Right atrium auricular region (tissue), 2 donors: Measurements from ENCODE around the gene SMYD3. TPM values are rescaled to one million over a fixed set of nuclear protein-coding genes. Genes with fewer than 3 reads are reported as not detected.

Experiments used
- DNase-seq: peaks from one replicate; pipeline ENCODE4 v3.0.0-alpha.2; 2019; ENCODE audit warnings: low spot score
- H3K27ac ChIP-seq, 2 donors: fragments of 200-600 bp; sonication (generic); 1 replicate in 1 of 2; 2 replicates in 1 of 2; pipeline ENCODE4 v1.5.1; 2016 to 2019
- H3K27me3 ChIP-seq, 2 donors: fragments of 200-600 bp; sonication (generic); one replicate each; pipeline versions ENCODE4 v1.5.1 to v1.6.0; 2017 to 2019
- H3K36me3 ChIP-seq: fragments of 200-600 bp; sonication (generic); one replicate; pipeline ENCODE4 v1.5.1; 2016
- H3K4me1 ChIP-seq, 2 donors: fragments of 200-600 bp; sonication (generic); one replicate each; pipeline versions ENCODE4 v1.5.1 to v1.6.0; 2017 to 2019
- H3K4me3 ChIP-seq, 2 donors: fragments of 200-600 bp; sonication (generic); 1 replicate in 1 of 2; 2 replicates in 1 of 2; pipeline ENCODE4 v1.5.1; 2017 to 2019; ENCODE audit warnings: mild to moderate bottlenecking in 1 of 2, moderate library complexity in 1 of 2
- H3K9me3 ChIP-seq, 2 donors: fragments of 200-600 bp; sonication (generic); one replicate each; pipeline ENCODE4 v1.5.1; 2019
- total RNA-seq, 2 donors: library from RNA; depleted of rRNA; stranded (reverse); fragments of >200 nt; gene quantifications; one replicate each; pipeline ENCODE4 v1.1.0, GENCODE V29; 2016
- TF ChIP-seq, protein P1 (sequence below), 2 donors: fragments of 200-600 bp; sonication (generic); IDR thresholded peaks; one replicate each; pipeline ENCODE4 v1.5.1; 2019; ENCODE audit warnings: antibody characterized with exemption in 2 of 2

Gene SMYD3
- total RNA-seq, 2 donors from 2014 or later, result 7.9 to 8.5 TPM

DNA sequence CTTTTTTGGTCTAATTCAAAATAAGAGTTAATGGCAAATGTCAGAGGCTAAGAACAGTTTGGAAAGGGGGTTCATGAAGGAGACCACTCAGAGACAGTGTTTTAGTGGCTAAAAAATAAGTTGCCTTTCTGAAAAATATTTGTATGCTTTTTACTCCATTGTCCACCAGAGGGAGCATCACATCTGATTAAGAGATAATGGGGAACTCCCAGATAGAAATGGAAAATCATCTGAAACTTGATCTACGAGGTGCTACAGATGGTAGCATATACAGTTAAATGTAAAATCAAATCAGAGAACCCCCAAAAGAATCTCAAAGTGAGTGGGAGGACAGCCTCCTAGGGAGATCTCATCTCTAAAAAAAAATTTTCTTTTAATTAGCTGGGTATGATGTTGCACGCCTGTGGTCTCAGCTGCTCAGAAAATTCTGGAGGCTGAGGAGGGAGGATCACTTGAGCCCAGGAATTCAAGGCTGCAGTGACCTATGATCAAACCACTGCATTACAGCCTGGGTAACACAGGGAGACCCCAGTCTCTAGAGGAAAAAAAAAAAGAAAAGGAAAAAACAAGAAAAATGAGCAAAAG, 9.7 kb downstream of the SMYD3 start:
- TF ChIP-seq, protein P1, sequence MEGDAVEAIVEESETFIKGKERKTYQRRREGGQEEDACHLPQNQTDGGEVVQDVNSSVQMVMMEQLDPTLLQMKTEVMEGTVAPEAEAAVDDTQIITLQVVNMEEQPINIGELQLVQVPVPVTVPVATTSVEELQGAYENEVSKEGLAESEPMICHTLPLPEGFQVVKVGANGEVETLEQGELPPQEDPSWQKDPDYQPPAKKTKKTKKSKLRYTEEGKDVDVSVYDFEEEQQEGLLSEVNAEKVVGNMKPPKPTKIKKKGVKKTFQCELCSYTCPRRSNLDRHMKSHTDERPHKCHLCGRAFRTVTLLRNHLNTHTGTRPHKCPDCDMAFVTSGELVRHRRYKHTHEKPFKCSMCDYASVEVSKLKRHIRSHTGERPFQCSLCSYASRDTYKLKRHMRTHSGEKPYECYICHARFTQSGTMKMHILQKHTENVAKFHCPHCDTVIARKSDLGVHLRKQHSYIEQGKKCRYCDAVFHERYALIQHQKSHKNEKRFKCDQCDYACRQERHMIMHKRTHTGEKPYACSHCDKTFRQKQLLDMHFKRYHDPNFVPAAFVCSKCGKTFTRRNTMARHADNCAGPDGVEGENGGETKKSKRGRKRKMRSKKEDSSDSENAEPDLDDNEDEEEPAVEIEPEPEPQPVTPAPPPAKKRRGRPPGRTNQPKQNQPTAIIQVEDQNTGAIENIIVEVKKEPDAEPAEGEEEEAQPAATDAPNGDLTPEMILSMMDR (IDR thresholded peaks at IDR 0.05), result peak; percentile 67 to 78
- no peak for DNase-seq
- Histone ChIP-seq H3K36me3 (no peaks in the 10 kb centered on the region), H3K27ac (no peak overlapping the region), H3K4me1 (no peaks in the 10 kb centered on the region), H3K27me3 (no peaks in the 10 kb centered on the region), H3K4me3 (no peak overlapping the region), H3K9me3 (no peaks in the 10 kb centered on the region)

DNA sequence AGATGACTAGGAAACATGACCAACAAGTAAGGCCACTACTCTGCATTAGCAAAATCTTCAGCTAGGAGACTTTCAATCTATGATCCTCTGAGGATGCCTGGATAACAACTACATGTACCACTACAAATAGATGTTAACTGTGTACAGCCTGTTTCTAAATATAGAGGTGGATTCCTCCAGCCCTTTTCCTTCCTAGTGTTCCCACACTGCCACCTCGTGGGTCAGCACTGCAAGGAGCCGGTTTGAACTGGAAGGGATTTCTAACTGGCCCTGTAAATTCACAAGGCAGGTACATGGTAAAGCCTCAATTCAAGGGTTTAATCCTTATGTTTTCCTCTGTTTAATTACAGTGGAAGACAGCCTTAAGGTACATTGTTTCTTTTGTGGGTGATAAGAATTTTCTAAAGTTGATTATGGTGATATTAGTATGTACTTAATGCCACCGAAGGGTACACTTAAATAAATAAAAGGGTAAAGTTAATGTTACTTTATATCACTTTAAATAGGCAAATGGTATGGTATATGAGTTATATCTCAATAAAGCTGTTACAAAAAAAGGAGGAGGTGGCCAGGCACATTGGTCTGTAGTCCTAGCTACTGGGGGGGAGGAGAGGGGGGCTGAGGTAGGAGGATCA, 14.4 kb downstream of the SMYD3 start:
- Histone ChIP-seq H3K27ac (no peak overlapping the region), H3K9me3 (no peaks in the 10 kb centered on the region), H3K4me3 (no peak overlapping the region), H3K4me1 (no peaks in the 10 kb centered on the region), H3K27me3 (no peaks in the 10 kb centered on the region), H3K36me3 (no peaks in the 10 kb centered on the region)
- no peak for DNase-seq
- TF ChIP-seq, protein P1 (IDR thresholded peaks at IDR 0.05), result peak; percentile 75 to 89

DNA sequence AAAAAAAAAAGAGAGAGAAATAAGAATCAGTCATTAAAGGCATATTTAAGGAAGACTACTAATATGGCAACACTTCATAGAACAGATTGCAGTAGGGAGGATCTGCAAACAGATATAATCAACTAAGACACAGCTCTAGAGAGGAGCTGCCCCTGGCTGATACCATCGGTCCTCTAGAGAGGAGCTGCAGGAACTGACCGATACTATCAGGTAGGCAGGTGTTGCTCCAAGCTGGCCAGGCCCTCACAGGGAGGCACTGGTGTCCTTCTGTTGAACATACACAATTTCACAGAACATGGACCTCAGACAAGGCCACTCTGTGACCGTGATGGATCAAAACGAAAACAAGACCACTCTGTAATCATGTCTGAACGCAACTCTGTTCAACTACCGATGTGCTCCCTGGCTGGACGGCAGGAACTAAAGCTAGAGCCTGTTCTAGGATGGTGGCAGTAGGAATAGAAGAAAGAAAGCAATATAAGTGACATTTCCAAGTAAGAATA, 15.5 kb downstream of the SMYD3 start:
- Histone ChIP-seq H3K36me3 (no peaks in the 10 kb centered on the region), H3K9me3 (no peaks in the 10 kb centered on the region), H3K27me3 (no peaks in the 10 kb centered on the region), H3K27ac (no peak overlapping the region), H3K4me3 (no peak overlapping the region), H3K4me1 (no peaks in the 10 kb centered on the region)
- TF ChIP-seq, protein P1 (IDR thresholded peaks at IDR 0.05), result no peak
- no peak for DNase-seq

DNA sequence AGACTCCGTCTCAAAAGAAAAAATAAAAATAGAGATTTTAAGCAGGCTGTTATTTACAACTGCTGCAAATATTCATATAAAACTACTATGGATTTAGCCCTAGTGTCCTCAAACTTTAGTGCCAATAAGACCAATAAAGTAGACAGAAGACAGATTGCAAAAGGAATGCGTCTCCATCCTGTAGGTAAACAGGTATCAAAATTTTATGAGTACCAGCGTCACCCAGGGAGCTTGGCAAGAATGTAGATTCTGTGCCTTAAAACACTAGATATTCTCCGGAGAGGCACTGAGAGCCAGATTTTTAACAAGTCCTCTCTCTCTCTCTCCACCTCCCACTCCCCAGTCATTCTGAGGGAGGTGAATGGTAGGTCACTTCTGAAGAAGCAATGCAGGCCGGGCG, 18.4 kb downstream of the SMYD3 start:
- Histone ChIP-seq H3K36me3 (no peaks in the 10 kb centered on the region), H3K4me3 (no peak overlapping the region), H3K27me3 (no peaks in the 10 kb centered on the region), H3K9me3 (no peaks in the 10 kb centered on the region), H3K27ac (no peak overlapping the region), H3K4me1 (no peaks in the 10 kb centered on the region)
- no peak for DNase-seq
- TF ChIP-seq, protein P1 (IDR thresholded peaks at IDR 0.05), result no peak

DNA sequence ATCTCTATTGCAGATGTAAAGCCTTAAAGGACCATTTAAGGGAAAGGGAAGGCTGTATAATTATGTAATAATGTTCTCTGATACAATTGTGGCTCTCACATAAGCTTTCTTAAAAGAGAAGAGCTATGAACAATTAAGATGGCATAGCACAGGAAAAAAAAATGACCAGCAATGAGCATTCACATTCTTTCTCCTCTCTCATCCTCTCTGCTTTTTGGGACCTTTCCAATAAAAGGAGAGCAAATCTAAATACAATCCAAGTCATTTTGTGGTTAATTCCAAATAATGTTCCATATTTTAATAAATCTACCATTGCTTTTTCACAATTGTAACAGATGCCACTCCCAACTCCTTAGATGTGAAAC, 23.5 kb downstream of the SMYD3 start:
- Histone ChIP-seq H3K36me3 (no peaks in the 10 kb centered on the region), H3K4me1 (no peaks in the 10 kb centered on the region), H3K27me3 (no peaks in the 10 kb centered on the region), H3K4me3 (no peak overlapping the region), H3K9me3 (no peaks in the 10 kb centered on the region), H3K27ac (no peak overlapping the region)
- no peak for DNase-seq
- TF ChIP-seq, protein P1 (IDR thresholded peaks at IDR 0.05), result no peak
